Endothelial cell of umbilical vein (primary cell): Measurements from ENCODE around the gene SAMD4A. TPM values are rescaled to one million over a fixed set of nuclear protein-coding genes. Genes with fewer than 3 reads are reported as not detected.

ENCODE experiments used
- BruUV-seq: library from RNA; stranded (reverse); fragments of 400-500 nt; replicated peaks from 2 replicates; lab custom pipeline; 2021; lab: Mats Ljungman, UMichigan
- CTCF ChIA-PET: fragments of 300-600, 350-600 bp; sonication (Branson Sonifier 250); formaldehyde crosslinking; loops from one replicate; lab custom pipeline; 2021; ENCODE audit warnings: antibody characterized with exemption, inconsistent platforms; lab: Charles Lee
- POLR2A ChIA-PET: fragments of 300-600, 350-600 bp; sonication (Branson Sonifier 250); formaldehyde crosslinking; loops from one replicate; lab custom pipeline; 2021; ENCODE audit warnings: antibody characterized with exemption, inconsistent platforms; lab: Charles Lee
- DNase-seq: peaks from one replicate; pipeline ENCODE4 v3.0.0-alpha.2; 2011; ENCODE audit warnings: low read depth, low spot score
- FAIRE-seq: peaks from 2 replicates; lab custom pipeline; 2011; peaks lifted over from hg19 to GRCh38; lab: Jason Lieb, UNC
- H2AFZ ChIP-seq: 2 replicates; pipeline ENCODE4 v1.6.0; 2012; ENCODE audit warnings: low read depth, low read length, control low read depth, inconsistent platforms
- H3K27ac ChIP-seq: 2 replicates; pipeline ENCODE4 v1.5.1; 2011; ENCODE audit warnings: low read depth, mild to moderate bottlenecking, control low read depth, low read length, moderate library complexity; ENCODE audit not compliant: insufficient read depth
- H3K27me3 ChIP-seq, 2 experiments: 2 replicates each; pipeline versions ENCODE4 v1.6.0 to v1.6.1; 2011; ENCODE audit warnings: low read length in 2 of 2, mixed read lengths in 1 of 2; ENCODE audit not compliant: control insufficient read depth in 2 of 2, insufficient read depth in 2 of 2
- H3K36me3 ChIP-seq, 2 experiments: 2 replicates in 1 of 2; 3 replicates in 1 of 2; pipeline ENCODE4 v1.5.1; 2011; ENCODE audit warnings: low read length in 2 of 2, mild to moderate bottlenecking in 1 of 2, moderate library complexity in 1 of 2; ENCODE audit not compliant: control insufficient read depth in 2 of 2, insufficient read depth in 2 of 2; ENCODE audit errors: extremely low read depth in 1 of 2
- H3K4me1 ChIP-seq: 3 replicates; pipeline ENCODE4 v1.5.1; 2011; ENCODE audit warnings: mild to moderate bottlenecking, low read length; ENCODE audit not compliant: control insufficient read depth, insufficient read depth; ENCODE audit errors: extremely low read depth
- H3K4me2 ChIP-seq: 2 replicates; pipeline ENCODE4 v1.6.1; 2011; ENCODE audit warnings: low read length, control low read depth, mixed read lengths; ENCODE audit not compliant: insufficient read depth
- H3K4me3 ChIP-seq, 3 experiments: fragments of 200-600 bp in 1 of 3; sonication (generic), shearing (Covaris generic) in 1 of 3; replicated peaks in 1 of 3; 2 replicates each; pipeline ENCODE4 v1.5.1; 2011 to 2016; ENCODE audit warnings: control low read depth in 3 of 3, low read length in 3 of 3, mild to moderate bottlenecking in 2 of 3, inconsistent platforms in 1 of 3, low read depth in 1 of 3, moderate library complexity in 1 of 3; ENCODE audit not compliant: insufficient read depth in 1 of 3
- H3K79me2 ChIP-seq: 2 replicates; pipeline ENCODE4 v1.6.0; 2012; ENCODE audit warnings: low read length, inconsistent platforms; ENCODE audit not compliant: control insufficient read depth, insufficient read depth
- H3K9ac ChIP-seq: replicated peaks from 2 replicates; pipeline ENCODE3; 2011; ENCODE audit warnings: low read length, control low read depth; ENCODE audit not compliant: insufficient read depth; ENCODE audit errors: extremely low read depth
- H3K9me1 ChIP-seq: replicated peaks from 3 replicates; pipeline ENCODE4 v1.6.0; 2011; ENCODE audit warnings: mild to moderate bottlenecking, low read length; ENCODE audit not compliant: control insufficient read depth, insufficient read depth; ENCODE audit errors: extremely low read depth
- H3K9me3 ChIP-seq: replicated peaks from 2 replicates; pipeline ENCODE4 v1.5.1; 2012; ENCODE audit warnings: low read length, inconsistent platforms; ENCODE audit not compliant: control insufficient read depth, insufficient read depth
- H4K20me1 ChIP-seq: replicated peaks from 2 replicates; pipeline ENCODE3; 2011; ENCODE audit warnings: mild to moderate bottlenecking, low read length; ENCODE audit not compliant: control insufficient read depth, insufficient read depth; ENCODE audit errors: extremely low read depth
- CTCF ChIP-seq, 2 donors: IDR thresholded peaks; 1 replicate in 1 of 2; 2 replicates in 1 of 2; pipeline ENCODE4 v1.5.1; 2011; ENCODE audit warnings: low read length in 2 of 2, mild to moderate bottlenecking in 2 of 2, moderate library complexity in 2 of 2, control low read depth in 1 of 2, inconsistent platforms in 1 of 2, low read depth in 1 of 2; ENCODE audit not compliant: insufficient read depth in 1 of 2; ENCODE audit errors: extremely low read depth in 1 of 2
- EZH2 ChIP-seq: IDR thresholded peaks from 2 replicates; pipeline ENCODE4 v1.6.1; 2012; ENCODE audit warnings: borderline replicate concordance, low read depth, mild to moderate bottlenecking, moderate library complexity, low read length, inconsistent platforms; ENCODE audit not compliant: severe bottlenecking
- FOS ChIP-seq: IDR thresholded peaks from 2 replicates; pipeline ENCODE4 v1.6.1; 2011; ENCODE audit warnings: mild to moderate bottlenecking, low read length, moderate library complexity, borderline replicate concordance; ENCODE audit not compliant: insufficient read depth
- GATA2 ChIP-seq: IDR thresholded peaks from 2 replicates; pipeline ENCODE4 v1.7.0; 2011; ENCODE audit warnings: low read depth, mild to moderate bottlenecking, moderate library complexity, mixed read lengths, low read length; ENCODE audit not compliant: insufficient read length, insufficient read depth
- JUN ChIP-seq: IDR thresholded peaks from 2 replicates; pipeline ENCODE4 v1.6.1; 2011; ENCODE audit warnings: borderline replicate concordance, low read depth; ENCODE audit not compliant: insufficient read length, insufficient read depth
- MAX ChIP-seq: IDR thresholded peaks from 2 replicates; pipeline ENCODE4 v1.6.1; 2011; ENCODE audit not compliant: insufficient read depth, insufficient read length
- MYC ChIP-seq: IDR thresholded peaks from one replicate; pipeline ENCODE4 v1.6.1; 2011; ENCODE audit warnings: mild to moderate bottlenecking, low read depth, low read length
- POLR2A ChIP-seq: IDR thresholded peaks from 2 replicates; pipeline ENCODE4 v1.6.1; 2012; ENCODE audit warnings: low read depth, mild to moderate bottlenecking, control low read depth, low read length
- POLR2AphosphoS5 ChIP-seq: IDR thresholded peaks from 2 replicates; pipeline ENCODE4 v1.6.1; 2012; ENCODE audit warnings: low read depth, mild to moderate bottlenecking, control low read depth, low read length, moderate library complexity; ENCODE audit not compliant: insufficient read depth
- dilution Hi-C: fragments of 300-500 bp; cut with MboI; formaldehyde crosslinking; loops from one replicate; pipeline ENCODE4 v1.15.0; 2019; ENCODE audit warnings: low sequenced_read_pairs; ENCODE audit not compliant: extremely low pct_ligation_motif_present
- intact Hi-C: fragments of 100-400 bp; cut with micrococcal nuclease; formaldehyde crosslinking; loops from one replicate; pipeline ENCODE4 v1.10.0; 2022
- polyA plus RNA-seq, 4 experiments: library from polyadenylated mRNA; depleted of rRNA in 3 of 4; stranded (reverse) in 3 of 4; unstranded in 1 of 4; fragments of >200 nt; gene quantifications; 2 replicates each; pipeline versions ENCODE4 v1.2.1 to v1.2.3, GENCODE V29; 2011 to 2012; ENCODE audit warnings: missing spikeins in 1 of 4
- total RNA-seq: library from RNA; stranded (reverse); gene quantifications from 2 replicates; pipeline ENCODE4 v1.2.3, GENCODE V29; 2021

The SAMD4A gene
- total and polyA plus RNA-seq, 2 donors (not counting 3 experiments of a cell fraction or from before 2014, with no cell fraction given) = 37.7 to 95.3 TPM

GRCh38 chr14:54698966-54699530 lies 132.1 kb downstream of the SAMD4A start:
- intact Hi-C loops = no loop called here
- Histone ChIP-seq H3K27me3 (no peaks in the 10 kb centered on the region), H3K9ac (no peak overlapping the region), H3K9me1 (no peaks in the 10 kb centered on the region), H3K9me3 (no peaks in the 10 kb centered on the region), H3K4me3 (no peak overlapping the region), H4K20me1 (peaks cover 3% of the 10 kb centered on the region), H3K4me2 (no peak overlapping the region), H3K4me1 (peaks cover 15% of the 10 kb centered on the region), H3K79me2 (peaks cover 28% of the 10 kb centered on the region), H3K36me3 (peaks cover 0 to 10% of the 10 kb centered on the region in 2 experiments), H3K27ac (no peak overlapping the region), H2AFZ (no peak overlapping the region)
- BruUV-seq = no TSS peak
- dilution Hi-C loops = no loop called here
- FAIRE-seq = no peak
- TF ChIP-seq POLR2A (no peak), MAX (no peak), CTCF (IDR thresholded peaks at IDR 0.05; ENCODE audit: extremely low read depth in 1 of 2, insufficient read depth in 1 of 2, low read depth in 1 of 2, low read length in 2 of 2) (no peak), MYC (no peak), FOS (no peak), POLR2AphosphoS5 (no peak), JUN (no peak), EZH2 (no peak), GATA2 (no peak)
- ChIA-PET CTCF (interaction anchor here (1.4 to 2.9 kb wide), 2 partner anchors 14 to 135 kb away, joined by 4 to 11 read pairs; no protein-coding TSS in a partner anchor), POLR2A (no interaction called here)
- DNase-seq = no peak
